C4-2B (cell line): Measurements from ENCODE around the gene CPA2.
"Not testable (repeated sequence)": the region's sequence is repeated elsewhere in the genome, so short reads cannot be mapped to it uniquely, and the experiment has no call there.

ENCODE experiments used
- H3K27ac ChIP-seq: fragments of 450-650 bp; 2 replicates; pipeline ENCODE4 v1.5.1; 2017
- ZFX ChIP-seq: fragments of 450-650 bp; IDR thresholded peaks from 2 replicates; pipeline ENCODE4 v1.6.1; 2017
- TF ChIP-seq, protein P1 (sequence below): fragments of 450-650 bp; conservative IDR thresholded peaks from 2 replicates; pipeline ENCODE4 v1.5.1; 2017; ENCODE audit warnings: mild to moderate bottlenecking

CPA2 gene

DNA sequence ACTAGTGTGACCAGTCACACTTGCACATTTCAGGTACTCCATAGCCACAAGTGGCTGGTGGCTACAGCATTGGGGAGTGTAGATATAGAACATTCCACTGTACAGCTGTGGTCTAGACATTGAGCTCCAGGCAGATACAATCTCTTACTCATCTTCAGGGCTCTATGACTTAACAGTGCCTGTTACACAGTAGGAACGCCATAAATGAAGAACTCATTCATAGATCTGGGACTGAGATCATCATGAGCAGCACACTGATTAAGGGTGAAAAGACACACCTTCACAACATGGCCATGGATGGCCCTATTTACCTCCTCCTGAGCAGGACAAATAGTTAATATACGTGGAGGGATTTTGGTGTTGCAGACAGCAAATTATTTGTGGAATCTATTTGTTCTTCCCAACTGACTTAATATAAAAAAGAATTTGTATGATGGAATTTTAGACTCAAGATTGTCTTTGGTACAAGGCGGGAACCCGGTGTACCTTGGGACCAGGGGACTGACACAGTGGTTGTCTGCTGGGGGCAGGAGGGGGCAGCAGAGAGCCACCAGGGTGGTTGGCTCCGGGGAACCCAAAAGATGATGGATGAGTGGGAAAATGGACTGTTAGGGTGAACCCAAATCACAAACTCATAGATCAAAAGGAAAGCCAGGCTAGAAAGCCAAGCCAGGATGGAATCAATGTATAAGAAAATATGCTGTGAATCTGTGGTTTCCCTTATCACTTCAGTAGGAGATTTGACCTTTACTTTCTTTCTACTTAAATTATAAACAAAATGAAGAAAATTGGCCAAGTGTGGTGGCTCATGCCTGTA lies 24.3 kb upstream of the CPA2 start:
- TF ChIP-seq ZFX, result no peak
- TF ChIP-seq, protein P1, sequence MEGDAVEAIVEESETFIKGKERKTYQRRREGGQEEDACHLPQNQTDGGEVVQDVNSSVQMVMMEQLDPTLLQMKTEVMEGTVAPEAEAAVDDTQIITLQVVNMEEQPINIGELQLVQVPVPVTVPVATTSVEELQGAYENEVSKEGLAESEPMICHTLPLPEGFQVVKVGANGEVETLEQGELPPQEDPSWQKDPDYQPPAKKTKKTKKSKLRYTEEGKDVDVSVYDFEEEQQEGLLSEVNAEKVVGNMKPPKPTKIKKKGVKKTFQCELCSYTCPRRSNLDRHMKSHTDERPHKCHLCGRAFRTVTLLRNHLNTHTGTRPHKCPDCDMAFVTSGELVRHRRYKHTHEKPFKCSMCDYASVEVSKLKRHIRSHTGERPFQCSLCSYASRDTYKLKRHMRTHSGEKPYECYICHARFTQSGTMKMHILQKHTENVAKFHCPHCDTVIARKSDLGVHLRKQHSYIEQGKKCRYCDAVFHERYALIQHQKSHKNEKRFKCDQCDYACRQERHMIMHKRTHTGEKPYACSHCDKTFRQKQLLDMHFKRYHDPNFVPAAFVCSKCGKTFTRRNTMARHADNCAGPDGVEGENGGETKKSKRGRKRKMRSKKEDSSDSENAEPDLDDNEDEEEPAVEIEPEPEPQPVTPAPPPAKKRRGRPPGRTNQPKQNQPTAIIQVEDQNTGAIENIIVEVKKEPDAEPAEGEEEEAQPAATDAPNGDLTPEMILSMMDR, result peak; percentile 99
- no peak overlapping the region for H3K27ac ChIP-seq

DNA sequence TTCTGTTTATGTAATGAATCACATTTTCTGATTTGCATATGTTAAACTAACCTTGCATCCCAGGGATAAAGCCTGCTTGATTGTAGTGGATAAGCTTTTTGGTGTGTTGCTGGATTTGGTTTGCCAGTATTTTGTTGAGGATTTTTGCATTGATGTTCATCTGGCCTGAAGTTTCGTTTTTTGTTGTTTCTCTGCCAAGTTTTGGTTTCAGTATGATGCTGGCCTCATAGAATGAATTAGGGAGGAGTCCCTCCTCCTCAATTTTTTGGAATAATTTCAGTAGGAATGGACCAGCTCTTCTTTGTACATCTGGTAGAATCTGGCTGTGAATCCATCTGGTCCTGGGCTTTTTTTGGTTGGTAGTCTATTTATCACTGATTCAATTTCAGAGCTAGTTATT lies 23.2 kb upstream of the CPA2 start:
- H3K27ac ChIP-seq, result not testable (repeated sequence)

DNA sequence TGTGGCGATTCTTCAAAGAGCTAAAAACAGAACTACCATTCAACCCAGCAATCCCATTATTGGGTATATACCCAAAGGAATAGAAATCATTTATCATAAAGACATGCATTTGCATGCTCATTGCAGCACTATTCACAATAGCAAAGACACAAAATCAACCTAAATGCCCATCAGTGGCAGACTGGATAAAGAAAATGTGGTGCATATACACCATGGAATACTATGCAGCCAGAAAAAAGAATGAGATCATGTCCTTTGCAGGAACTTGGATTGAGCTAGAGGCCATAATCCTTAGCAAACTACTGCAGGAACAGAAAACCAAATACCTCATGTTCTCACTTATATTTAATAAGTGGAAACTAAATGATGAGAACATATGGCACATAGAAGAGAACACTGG lies 20.2 kb upstream of the CPA2 start:
- H3K27ac ChIP-seq, result not testable (repeated sequence)

DNA sequence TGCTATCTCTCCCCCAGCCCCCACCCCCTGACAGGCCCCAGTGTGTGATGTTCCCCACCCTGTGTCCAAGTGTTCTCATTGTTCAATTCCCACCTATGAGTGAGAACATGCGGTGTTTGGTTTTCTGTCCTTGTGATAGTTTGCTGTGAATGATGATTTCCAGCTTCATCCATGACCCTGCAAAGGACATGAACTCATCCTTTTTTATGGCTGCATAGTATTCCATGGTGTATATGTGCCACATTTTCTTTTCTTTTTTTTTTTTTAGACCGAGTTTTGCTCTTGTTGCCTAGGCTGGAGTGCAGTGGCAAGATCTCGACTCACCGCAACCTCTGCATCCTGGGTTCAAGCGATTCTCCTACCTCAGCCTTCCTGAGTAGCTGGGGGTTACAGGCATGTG lies 17.8 kb upstream of the CPA2 start:
- H3K27ac ChIP-seq, result not testable (repeated sequence)

DNA sequence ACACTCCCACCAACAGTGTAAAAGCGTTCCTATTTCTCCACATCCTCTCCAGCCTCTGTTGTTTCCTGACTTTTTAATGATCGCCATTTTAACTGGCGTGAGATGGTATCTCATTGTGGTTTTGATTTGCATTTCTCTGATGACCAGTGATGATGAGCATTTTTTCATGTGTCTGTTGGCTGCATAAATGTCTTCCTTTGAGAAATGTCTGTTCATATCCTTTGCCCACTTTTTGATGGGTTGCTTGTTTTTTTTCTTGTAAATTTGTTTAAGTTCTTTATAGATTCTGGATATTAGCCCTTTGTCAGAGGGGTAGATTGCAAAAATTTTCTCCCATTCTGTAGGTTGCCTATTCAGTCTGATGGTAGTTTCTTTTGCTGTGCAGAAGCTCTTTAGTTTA lies 17.0 kb upstream of the CPA2 start:
- H3K27ac ChIP-seq, result not testable (repeated sequence)

DNA sequence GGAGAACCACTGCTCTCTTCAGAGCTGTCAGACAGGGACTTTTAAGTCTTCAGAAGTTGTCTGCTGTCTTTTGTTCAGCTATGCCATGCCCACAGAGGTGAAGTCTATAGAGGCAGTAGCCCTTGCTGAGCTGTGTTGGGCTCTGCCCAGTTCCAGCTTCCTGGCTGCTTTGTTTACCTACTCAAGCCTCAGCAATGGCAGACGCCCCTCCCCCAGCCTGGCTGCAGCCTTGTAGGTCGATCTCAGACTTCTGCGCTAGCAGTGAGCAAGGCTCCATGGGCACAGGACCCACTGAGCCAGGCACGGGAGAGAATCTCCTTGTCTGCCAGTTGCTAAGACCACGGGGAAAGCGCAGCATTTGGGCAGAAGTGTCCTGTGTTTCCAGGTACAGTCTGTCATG lies 12.1 kb upstream of the CPA2 start:
- no peak for TF ChIP-seq ZFX
- TF ChIP-seq, protein P1, result no peak

DNA sequence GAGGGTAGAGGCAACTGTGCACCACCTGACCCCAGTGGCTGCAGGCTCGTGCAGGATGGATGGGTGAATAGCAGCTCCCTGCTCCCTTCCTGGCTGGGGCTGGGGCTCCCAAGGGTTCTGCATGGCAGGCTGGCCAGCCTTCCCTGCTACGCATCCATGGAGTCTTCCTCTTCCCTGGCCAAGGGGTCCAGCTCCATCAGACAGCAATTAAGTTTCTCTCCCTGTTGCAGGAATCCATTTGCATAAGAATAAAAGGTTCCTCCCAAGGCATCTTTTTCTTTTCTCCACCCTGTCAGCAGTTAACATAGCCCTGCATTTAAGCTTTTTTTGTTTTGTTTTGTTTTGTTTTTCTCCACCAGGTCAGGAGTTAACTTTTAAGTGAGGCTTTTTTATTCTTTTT lies 10.0 kb upstream of the CPA2 start:
- H3K27ac ChIP-seq, result no peak overlapping the region
- no peak for TF ChIP-seq ZFX
- TF ChIP-seq, protein P1, result no peak

More for the DNA sequence above, 12.1 kb upstream of the CPA2 start:
- H3K27ac ChIP-seq, result no peak overlapping the region

DNA sequence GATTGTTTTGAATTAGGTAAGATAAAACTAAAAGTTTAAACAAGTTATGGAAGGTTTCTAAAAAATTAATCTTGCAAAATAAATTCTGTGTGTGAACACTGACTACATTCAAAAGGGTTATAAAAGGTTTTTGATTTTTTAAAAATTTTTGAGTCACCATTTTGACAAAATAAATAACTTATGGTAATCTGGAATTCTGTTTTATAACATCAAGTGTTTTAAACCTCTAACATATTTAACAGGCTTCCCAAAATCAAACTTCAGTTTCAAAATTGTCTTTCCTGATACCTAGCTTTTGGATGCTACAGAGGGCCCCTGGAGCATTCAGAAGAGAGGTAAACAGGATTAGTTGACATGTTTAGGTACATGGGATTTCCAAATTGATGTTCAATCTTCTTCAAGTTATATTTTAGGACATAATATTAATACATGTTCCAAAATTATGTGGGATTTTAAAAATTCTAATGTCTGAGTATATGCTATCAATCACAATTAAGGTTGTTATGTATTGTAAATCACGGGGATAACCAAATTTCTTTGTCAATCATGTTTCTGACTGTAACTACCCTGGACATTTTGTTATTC lies 8.1 kb upstream of the CPA2 start:
- TF ChIP-seq, protein P1, result no peak
- TF ChIP-seq ZFX, result no peak
- no peak overlapping the region for H3K27ac ChIP-seq

DNA sequence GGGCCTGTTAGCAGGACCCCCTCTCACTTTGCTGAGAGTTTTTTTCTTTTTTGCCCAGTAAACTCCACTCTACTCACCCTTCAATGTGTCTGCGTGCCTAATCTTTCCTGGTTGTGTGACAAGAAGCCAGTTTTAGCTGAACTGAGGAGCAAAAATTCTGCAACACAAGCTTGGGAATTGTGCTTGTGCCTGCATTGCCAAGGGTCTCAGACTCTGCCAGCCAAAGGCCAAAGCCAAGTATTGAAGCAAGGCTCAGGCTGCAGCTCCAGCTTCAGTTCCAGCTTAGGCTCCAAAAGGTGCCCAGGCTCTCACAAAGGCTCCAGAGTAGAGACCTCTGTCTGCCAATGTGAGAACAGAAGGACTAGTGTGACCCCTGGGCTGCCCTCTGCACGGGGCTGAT lies 4.2 kb upstream of the CPA2 start:
- no peak overlapping the region for H3K27ac ChIP-seq
- TF ChIP-seq, protein P1, result no peak
- no peak for TF ChIP-seq ZFX
